HepG2 (cell line): ENCODE data around the gene NINJ2. TPM values are rescaled to one million over a fixed set of nuclear protein-coding genes. Genes with fewer than 3 reads are reported as not detected.

Source experiments
- ARID5B ChIP-seq: IDR thresholded peaks from 2 replicates; pipeline ENCODE4 v1.4.0; 2020; ENCODE audit warnings: mild to moderate bottlenecking, missing genetic modification reagents
- LBX2 ChIP-seq: sonication (generic); formaldehyde crosslinking; IDR thresholded peaks from 2 replicates; pipeline ENCODE4 v1.5.0; 2020; ENCODE audit warnings: missing genetic modification reagents, mild to moderate bottlenecking, borderline replicate concordance
- MTA1 ChIP-seq: sonication (generic); formaldehyde crosslinking; IDR thresholded peaks from 2 replicates; pipeline ENCODE4 v1.4.0; 2020; ENCODE audit warnings: missing genetic modification reagents, mild to moderate bottlenecking, borderline replicate concordance
- NR2C2 ChIP-seq: sonication (generic); formaldehyde crosslinking; IDR thresholded peaks from 2 replicates; pipeline ENCODE4 v1.4.0; 2020; ENCODE audit warnings: missing genetic modification reagents, mild to moderate bottlenecking, moderate library complexity, borderline replicate concordance
- RARA ChIP-seq: IDR thresholded peaks from 2 replicates; pipeline ENCODE4 v1.6.1; 2016; ENCODE audit warnings: missing genetic modification reagents, missing compliant biosample characterization
- RFX5 ChIP-seq: IDR thresholded peaks from 2 replicates; pipeline ENCODE4 v1.6.1; 2011; ENCODE audit warnings: low read depth, low read length, improper control_type of control experiment
- SALL1 ChIP-seq: sonication (generic); formaldehyde crosslinking; IDR thresholded peaks from 2 replicates; pipeline ENCODE4 v1.8.0; 2022; ENCODE audit warnings: mild to moderate bottlenecking, missing genetic modification reagents
- SRF ChIP-seq: IDR thresholded peaks from 2 replicates; pipeline ENCODE4 v1.6.1; 2011; ENCODE audit warnings: mild to moderate bottlenecking, low read depth, low read length, moderate library complexity
- ZNF580 ChIP-seq: IDR thresholded peaks from 2 replicates; pipeline ENCODE4 v1.6.1; 2016; ENCODE audit warnings: low read depth, borderline replicate concordance
- ZNF614 ChIP-seq: IDR thresholded peaks from 2 replicates; pipeline ENCODE4 v1.6.1; 2018; ENCODE audit warnings: missing biosample characterization, missing genetic modification reagents, inconsistent platforms, borderline replicate concordance
- ZNF639 ChIP-seq: conservative IDR thresholded peaks from 2 replicates; pipeline ENCODE4 v1.6.1; 2018; ENCODE audit warnings: missing genetic modification reagents
- polyA plus RNA-seq, 8 experiments: library from polyadenylated mRNA; depleted of rRNA in 3 of 8; stranded (reverse) in 7 of 8; unstranded in 1 of 8; fragments of >200 nt; fragmentation: Illumina TruSeq in 4 of 8; extraction: Trizol in 4 of 8; gene quantifications; 2 replicates each; pipeline versions ENCODE4 v1.2.1 to v1.2.3, GENCODE V29; 2011 to 2016; ENCODE audit warnings: low read depth in 4 of 8, missing spikeins in 1 of 8, mixed read lengths in 1 of 8; ENCODE audit not compliant: insufficient read depth in 1 of 8
- total RNA-seq, 5 experiments: library from RNA; depleted of rRNA; stranded (reverse); fragments of >200 nt; fragmentation: Illumina TruSeq; extraction: Trizol; gene quantifications; 2 replicates each; pipeline ENCODE4 v1.2.3, GENCODE V29; 2016; ENCODE audit warnings: low read depth in 1 of 5
- TF ChIP-seq, protein P1 (sequence below): sonication (generic); formaldehyde crosslinking; IDR thresholded peaks from 2 replicates; pipeline ENCODE4 v1.8.0; 2022; ENCODE audit warnings: missing genetic modification reagents, mild to moderate bottlenecking, inconsistent platforms, borderline replicate concordance
- TF ChIP-seq, protein P2 (sequence below): sonication (generic); formaldehyde crosslinking; IDR thresholded peaks from 2 replicates; pipeline ENCODE4 v1.4.0; 2020; ENCODE audit warnings: missing genetic modification reagents
- TF ChIP-seq, protein P3 (sequence below): sonication (generic); formaldehyde crosslinking; IDR thresholded peaks from 2 replicates; pipeline ENCODE4 v1.5.1; 2020; ENCODE audit warnings: mild to moderate bottlenecking, missing genetic modification reagents, borderline replicate concordance

The NINJ2 gene
- total and polyA plus RNA-seq, 2 of the 13 experiments (the other 11 are each of a cell fraction or from before 2014, with no cell fraction given) = 0.62 to 3.8 TPM

- TF ChIP-seq ARID5B (CRISPR knock-in tag) = peak; percentile 69
- TF ChIP-seq ZNF580 (CRISPR knock-in tag) = 0 out of 2 replicates have a peak, but pooled peaks have one; percentile 26
- no peak for TF ChIP-seq RFX5
- TF ChIP-seq, protein P1, sequence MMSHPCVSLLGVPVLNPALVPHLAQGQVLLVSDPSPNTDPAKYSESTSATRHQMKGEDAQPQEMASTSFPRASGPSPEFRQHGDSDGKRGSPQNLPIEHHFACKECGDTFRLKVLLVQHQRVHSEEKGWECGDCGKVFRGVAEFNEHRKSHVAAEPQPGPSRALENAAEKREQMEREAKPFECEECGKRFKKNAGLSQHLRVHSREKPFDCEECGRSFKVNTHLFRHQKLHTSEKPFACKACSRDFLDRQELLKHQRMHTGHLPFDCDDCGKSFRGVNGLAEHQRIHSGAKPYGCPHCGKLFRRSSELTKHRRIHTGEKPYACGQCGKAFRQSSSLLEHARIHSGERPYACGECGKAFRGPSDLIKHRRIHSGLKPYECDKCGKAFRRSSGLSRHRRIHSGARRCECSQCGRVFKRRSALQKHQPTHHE (CRISPR knock-in tag) = no peak
- TF ChIP-seq, protein P2, sequence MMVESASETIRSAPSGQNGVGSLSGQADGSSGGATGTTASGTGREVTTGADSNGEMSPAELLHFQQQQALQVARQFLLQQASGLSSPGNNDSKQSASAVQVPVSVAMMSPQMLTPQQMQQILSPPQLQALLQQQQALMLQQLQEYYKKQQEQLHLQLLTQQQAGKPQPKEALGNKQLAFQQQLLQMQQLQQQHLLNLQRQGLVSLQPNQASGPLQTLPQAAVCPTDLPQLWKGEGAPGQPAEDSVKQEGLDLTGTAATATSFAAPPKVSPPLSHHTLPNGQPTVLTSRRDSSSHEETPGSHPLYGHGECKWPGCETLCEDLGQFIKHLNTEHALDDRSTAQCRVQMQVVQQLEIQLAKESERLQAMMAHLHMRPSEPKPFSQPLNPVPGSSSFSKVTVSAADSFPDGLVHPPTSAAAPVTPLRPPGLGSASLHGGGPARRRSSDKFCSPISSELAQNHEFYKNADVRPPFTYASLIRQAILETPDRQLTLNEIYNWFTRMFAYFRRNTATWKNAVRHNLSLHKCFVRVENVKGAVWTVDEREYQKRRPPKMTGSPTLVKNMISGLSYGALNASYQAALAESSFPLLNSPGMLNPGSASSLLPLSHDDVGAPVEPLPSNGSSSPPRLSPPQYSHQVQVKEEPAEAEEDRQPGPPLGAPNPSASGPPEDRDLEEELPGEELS (CRISPR knock-in tag) = peak; percentile 59; the same call in 1 of the 2 replicates
- no peak for TF ChIP-seq SRF
- TF ChIP-seq MTA1 = peak; percentile 39; the same call in 1 of the 2 replicates
- peak; percentile 82 for TF ChIP-seq RARA
- peak; percentile 68 for TF ChIP-seq SALL1 (CRISPR knock-in tag)
- TF ChIP-seq, protein P3, sequence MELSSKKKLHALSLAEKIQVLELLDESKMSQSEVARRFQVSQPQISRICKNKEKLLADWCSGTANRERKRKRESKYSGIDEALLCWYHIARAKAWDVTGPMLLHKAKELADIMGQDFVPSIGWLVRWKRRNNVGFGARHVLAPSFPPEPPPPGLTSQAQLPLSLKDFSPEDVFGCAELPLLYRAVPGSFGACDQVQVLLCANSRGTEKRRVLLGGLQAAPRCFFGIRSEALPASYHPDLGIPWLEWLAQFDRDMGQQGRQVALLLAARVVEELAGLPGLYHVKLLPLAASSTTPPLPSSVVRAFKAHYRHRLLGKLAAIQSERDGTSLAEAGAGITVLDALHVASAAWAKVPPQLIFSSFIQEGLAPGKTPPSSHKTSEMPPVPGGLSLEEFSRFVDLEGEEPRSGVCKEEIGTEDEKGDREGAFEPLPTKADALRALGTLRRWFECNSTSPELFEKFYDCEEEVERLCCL (CRISPR knock-in tag) = no peak
- TF ChIP-seq ZNF639 (CRISPR knock-in tag) = no peak
- peak; percentile 74 for TF ChIP-seq NR2C2 (CRISPR knock-in tag)
- TF ChIP-seq ZNF614 (CRISPR knock-in tag) = no peak
- TF ChIP-seq LBX2 (CRISPR knock-in tag) = no peak
These were observed 31.7 kb upstream of the NINJ2 start (continued) for GRCh38 chr12:694734-695503.
